Measurements from ENCODE around the gene KCNA2. TPM values are rescaled to one million over a fixed set of nuclear protein-coding genes. Genes with fewer than 3 reads are reported as not detected.

KCNA2 gene
- total RNA-seq, 1 donor from 2014 or later, result 0.23 TPM

DNA sequence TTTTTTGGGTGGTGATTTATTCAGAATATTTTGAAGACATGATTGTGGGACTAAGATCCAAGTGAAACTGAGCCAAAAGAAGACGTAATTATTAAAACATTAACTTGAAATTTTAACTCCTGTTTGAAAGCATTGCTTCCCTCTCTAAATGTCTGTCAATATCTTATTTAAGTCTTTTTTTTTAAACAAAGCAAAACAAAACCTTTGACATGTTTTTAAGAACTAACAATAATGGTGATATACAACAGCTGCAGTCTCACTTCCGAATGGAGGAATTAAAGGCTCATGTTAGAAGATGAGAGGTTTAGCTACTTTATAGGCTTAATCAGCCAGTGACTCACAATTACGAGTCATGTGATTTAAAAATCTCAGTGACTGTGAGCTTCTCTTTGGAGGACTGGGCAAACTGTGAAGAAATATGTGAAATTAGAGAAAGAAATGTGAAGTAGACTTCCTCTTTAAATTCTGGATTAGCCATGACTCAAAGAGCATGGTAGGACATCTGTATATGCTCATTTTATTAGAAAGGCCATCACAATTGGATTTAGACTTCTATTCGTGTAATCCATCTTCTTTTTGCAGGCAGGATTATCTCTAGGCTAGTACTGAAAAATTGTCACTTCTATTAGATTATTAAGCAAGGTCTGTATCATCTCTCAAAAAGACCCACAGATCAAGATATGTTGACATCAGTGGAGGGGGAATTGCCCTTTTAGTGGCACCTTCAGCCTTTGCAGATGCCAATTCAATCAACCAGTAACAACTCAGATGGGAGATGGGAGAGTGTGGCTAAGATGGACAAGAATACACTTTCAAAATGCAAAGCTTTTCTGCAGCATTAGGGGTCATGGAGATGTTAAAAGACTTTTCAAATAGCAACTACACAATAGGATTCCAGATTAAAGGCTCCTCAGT is 39.9 kb upstream of the KCNA2 start:
- DNase-seq (ENCODE audit: low spot score), result no peak
- H3K4me1 Mint-ChIP-seq (ENCODE audit: unreplicated experiment), result peaks cover 10% of the 10 kb centered on the region
- H3K27ac Mint-ChIP-seq (ENCODE audit: unreplicated experiment), result no peak overlapping the region
- no peaks in the 10 kb centered on the region for H3K9me3 Mint-ChIP-seq (ENCODE audit: unreplicated experiment)
- H3K4me3 Mint-ChIP-seq (ENCODE audit: unreplicated experiment), result no peak overlapping the region
- TF ChIP-seq, protein P1, sequence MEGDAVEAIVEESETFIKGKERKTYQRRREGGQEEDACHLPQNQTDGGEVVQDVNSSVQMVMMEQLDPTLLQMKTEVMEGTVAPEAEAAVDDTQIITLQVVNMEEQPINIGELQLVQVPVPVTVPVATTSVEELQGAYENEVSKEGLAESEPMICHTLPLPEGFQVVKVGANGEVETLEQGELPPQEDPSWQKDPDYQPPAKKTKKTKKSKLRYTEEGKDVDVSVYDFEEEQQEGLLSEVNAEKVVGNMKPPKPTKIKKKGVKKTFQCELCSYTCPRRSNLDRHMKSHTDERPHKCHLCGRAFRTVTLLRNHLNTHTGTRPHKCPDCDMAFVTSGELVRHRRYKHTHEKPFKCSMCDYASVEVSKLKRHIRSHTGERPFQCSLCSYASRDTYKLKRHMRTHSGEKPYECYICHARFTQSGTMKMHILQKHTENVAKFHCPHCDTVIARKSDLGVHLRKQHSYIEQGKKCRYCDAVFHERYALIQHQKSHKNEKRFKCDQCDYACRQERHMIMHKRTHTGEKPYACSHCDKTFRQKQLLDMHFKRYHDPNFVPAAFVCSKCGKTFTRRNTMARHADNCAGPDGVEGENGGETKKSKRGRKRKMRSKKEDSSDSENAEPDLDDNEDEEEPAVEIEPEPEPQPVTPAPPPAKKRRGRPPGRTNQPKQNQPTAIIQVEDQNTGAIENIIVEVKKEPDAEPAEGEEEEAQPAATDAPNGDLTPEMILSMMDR (IDR thresholded peaks at IDR 0.05; ENCODE audit: unreplicated experiment), result no peak
- no peaks in the 10 kb centered on the region for H3K36me3 Mint-ChIP-seq (ENCODE audit: low read depth, unreplicated experiment)
- H3K27me3 Mint-ChIP-seq (ENCODE audit: unreplicated experiment), result no peaks in the 10 kb centered on the region

DNA sequence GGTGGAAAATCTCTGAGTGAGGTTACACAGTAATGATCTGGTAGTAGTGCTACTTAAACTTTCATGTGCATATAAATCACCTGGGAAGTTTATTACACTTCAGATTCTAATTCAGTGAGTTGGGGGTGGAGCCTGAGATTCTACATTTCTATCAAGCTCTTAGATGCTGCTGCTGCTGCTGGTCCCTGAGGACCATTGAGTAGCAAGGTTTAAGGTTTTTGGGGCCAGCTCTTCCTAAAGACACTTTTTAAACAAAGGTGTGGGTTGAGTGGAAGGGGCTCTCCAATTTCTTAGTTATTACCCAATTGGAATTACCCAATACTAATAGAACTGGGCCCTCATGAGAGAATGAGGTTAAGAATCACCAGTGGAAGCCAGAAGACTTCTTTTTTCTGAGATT is 39.1 kb upstream of the KCNA2 start:
- Mint-ChIP-seq H3K36me3 (ENCODE audit: low read depth, unreplicated experiment) (no peaks in the 10 kb centered on the region), H3K27ac (ENCODE audit: unreplicated experiment) (no peak overlapping the region), H3K4me3 (ENCODE audit: unreplicated experiment) (no peak overlapping the region), H3K4me1 (ENCODE audit: unreplicated experiment) (peaks cover 10% of the 10 kb centered on the region), H3K9me3 (ENCODE audit: unreplicated experiment) (no peaks in the 10 kb centered on the region), H3K27me3 (ENCODE audit: unreplicated experiment) (no peaks in the 10 kb centered on the region)
- TF ChIP-seq, protein P1 (IDR thresholded peaks at IDR 0.05; ENCODE audit: unreplicated experiment), result no peak
- DNase-seq (ENCODE audit: low spot score), result no peak

GRCh38 chr1:110643879-110644472 is 37.8 kb upstream of the KCNA2 start:
- no peak overlapping the region for H3K4me3 Mint-ChIP-seq (ENCODE audit: unreplicated experiment)
- H3K27ac Mint-ChIP-seq (ENCODE audit: unreplicated experiment), result no peak overlapping the region

DNA sequence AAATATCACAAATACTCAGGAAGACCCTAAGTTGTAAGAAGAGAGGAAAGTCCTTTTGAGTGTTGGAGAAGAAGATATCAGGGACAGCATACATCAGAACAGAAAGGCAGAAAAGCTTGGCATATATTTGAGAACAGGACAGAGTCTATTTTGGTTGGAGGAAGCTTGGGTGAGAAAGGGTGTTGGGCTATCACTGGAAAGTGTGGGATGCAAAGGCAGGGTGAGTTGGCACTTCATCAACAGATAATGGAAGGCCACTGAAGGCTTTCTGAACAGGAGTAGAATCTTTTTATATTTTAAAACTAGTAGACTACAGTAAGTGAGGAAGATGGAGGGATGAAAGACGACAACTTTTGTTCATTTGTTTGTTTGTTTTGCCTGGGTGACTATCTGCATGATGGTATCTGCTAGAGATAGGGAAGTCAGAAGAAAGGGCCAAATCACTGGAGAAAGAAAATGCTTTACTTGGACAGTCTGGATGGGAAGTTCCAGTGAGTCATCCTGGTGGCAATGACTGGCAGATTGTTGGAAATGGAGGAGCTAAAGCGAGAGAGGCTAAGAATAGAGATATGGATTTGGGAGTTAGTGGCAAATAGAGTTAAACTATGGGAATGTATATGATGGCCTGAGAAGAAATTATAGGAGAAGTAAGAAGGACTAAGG is 33.7 kb upstream of the KCNA2 start:
- Mint-ChIP-seq H3K9me3 (ENCODE audit: unreplicated experiment) (no peaks in the 10 kb centered on the region), H3K4me3 (ENCODE audit: unreplicated experiment) (no peak overlapping the region), H3K27me3 (ENCODE audit: unreplicated experiment) (no peaks in the 10 kb centered on the region), H3K36me3 (ENCODE audit: low read depth, unreplicated experiment) (no peaks in the 10 kb centered on the region), H3K27ac (ENCODE audit: unreplicated experiment) (no peak overlapping the region), H3K4me1 (ENCODE audit: unreplicated experiment) (peaks cover 6% of the 10 kb centered on the region)
- TF ChIP-seq, protein P1 (IDR thresholded peaks at IDR 0.05; ENCODE audit: unreplicated experiment), result no peak
- no peak for DNase-seq (ENCODE audit: low spot score)

More at GRCh38 chr1:110643879-110644472, 37.8 kb upstream of the KCNA2 start:
- no peaks in the 10 kb centered on the region for H3K9me3 Mint-ChIP-seq (ENCODE audit: unreplicated experiment)
- no peaks in the 10 kb centered on the region for H3K27me3 Mint-ChIP-seq (ENCODE audit: unreplicated experiment)
- TF ChIP-seq, protein P1 (IDR thresholded peaks at IDR 0.05; ENCODE audit: unreplicated experiment), result no peak
- DNase-seq (ENCODE audit: low spot score), result no peak
- peaks cover 10% of the 10 kb centered on the region for H3K4me1 Mint-ChIP-seq (ENCODE audit: unreplicated experiment)
- no peaks in the 10 kb centered on the region for H3K36me3 Mint-ChIP-seq (ENCODE audit: low read depth, unreplicated experiment)
